T-helper 1 cell treated with Interleukin-12 subunit alpha and Interleukin-12 subunit beta and Interleukin-4 antibody, amounts not matched to agents 30 μg/mL and 1 μg/mL, for 36 hours (primary cell): ENCODE data around the gene RERE.
"Not testable (repeated sequence)": the region's sequence is repeated elsewhere in the genome, so short reads cannot be mapped to it uniquely, and the experiment has no call there.

Source experiments
- H3K27ac Mint-ChIP-seq: one replicate; pipeline ENCODE4 v1.8.0; 2021; ENCODE audit warnings: mild to moderate bottlenecking, mixed read lengths
- H3K27me3 Mint-ChIP-seq: one replicate; pipeline ENCODE4 v1.8.0; 2021; ENCODE audit warnings: low read depth, mixed read lengths
- H3K36me3 Mint-ChIP-seq: one replicate; pipeline ENCODE4 v1.8.0; 2021; ENCODE audit warnings: low read depth, mixed read lengths
- H3K4me1 Mint-ChIP-seq: one replicate; pipeline ENCODE4 v1.8.0; 2021; ENCODE audit warnings: low read depth, mixed read lengths
- H3K4me3 Mint-ChIP-seq: one replicate; pipeline ENCODE4 v1.8.0; 2021; ENCODE audit warnings: mild to moderate bottlenecking, moderate library complexity, mixed read lengths
- H3K9me3 Mint-ChIP-seq: one replicate; pipeline ENCODE4 v1.8.0; 2021; ENCODE audit warnings: mixed read lengths

The RERE gene

DNA sequence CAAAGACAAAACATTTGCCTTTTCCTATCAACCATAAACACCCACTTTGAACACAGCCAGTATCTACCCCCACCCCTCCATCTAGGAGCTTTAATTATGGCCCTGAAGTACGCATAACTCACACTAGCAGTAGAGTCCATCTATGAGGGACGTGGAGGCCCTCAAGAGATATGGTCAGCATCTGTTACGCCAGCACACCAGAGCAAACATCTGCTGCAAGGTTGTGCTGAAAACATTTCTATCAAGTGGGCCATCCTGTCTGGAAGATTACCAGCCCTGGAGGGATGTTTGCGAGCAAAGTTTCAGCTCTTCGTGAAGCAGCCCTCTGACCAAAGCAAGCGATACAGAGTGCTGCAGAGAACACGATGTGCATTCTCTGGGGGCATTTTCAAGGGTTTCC, 424.9 kb downstream of the RERE start:
- H3K27ac Mint-ChIP-seq, result no peak overlapping the region
- no peak overlapping the region for H3K4me3 Mint-ChIP-seq
- H3K36me3 Mint-ChIP-seq, result peaks cover 19% of the 10 kb centered on the region
- H3K27me3 Mint-ChIP-seq, result no peaks in the 10 kb centered on the region
- peaks cover 53% of the 10 kb centered on the region for H3K4me1 Mint-ChIP-seq
- no peaks in the 10 kb centered on the region for H3K9me3 Mint-ChIP-seq

DNA sequence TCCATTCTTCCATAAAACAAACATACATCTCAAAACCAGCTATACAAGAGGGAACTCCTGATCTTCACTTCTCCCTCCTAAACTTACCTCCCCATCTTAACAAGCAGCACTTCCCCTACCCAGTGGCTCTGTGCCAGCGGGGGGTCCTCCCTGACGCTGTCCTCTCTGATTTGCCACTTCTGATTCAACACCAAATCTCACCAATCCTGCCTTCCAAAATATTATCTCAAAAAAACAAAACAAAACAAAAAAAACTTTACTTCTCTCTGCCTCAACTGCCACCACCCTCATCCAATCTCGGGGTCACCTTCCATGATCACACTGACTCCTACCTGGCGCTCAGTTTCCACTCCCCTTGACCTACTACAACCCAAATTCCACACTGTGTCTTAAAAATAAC, 426.7 kb downstream of the RERE start:
- Mint-ChIP-seq H3K9me3 (no peaks in the 10 kb centered on the region), H3K27ac (no peak overlapping the region), H3K27me3 (no peaks in the 10 kb centered on the region), H3K4me1 (peaks cover 36% of the 10 kb centered on the region), H3K36me3 (peaks cover 24% of the 10 kb centered on the region), H3K4me3 (no peak overlapping the region)

DNA sequence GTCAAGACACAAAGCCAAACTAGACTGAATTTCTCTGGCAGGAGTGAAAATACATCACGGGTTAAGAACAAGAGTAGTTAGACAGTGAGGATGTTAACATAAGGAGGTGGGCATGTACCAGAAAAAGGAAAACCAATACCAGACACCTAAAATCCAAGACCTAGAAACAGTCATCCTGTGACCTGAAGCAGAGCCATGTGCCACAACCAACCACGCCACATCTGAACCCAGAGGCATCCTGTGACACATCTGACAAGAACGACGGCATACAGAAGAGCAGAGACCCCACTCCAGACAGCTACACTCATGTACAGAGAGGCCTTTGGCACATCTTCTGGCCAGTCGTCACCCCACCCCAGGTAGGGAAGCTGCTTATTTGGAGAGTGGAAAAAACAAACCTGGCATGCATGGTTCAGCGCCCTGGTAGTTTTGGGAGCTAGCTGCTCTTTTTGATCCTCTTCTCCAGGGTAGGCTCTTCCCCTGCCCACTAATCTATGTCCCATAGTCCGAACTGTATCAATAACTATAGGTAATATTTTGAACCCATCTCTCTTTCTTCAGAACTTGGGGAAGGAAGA, 427.4 kb downstream of the RERE start:
- Mint-ChIP-seq H3K4me1 (peaks cover 31% of the 10 kb centered on the region), H3K27me3 (no peaks in the 10 kb centered on the region), H3K27ac (no peak overlapping the region), H3K4me3 (no peak overlapping the region), H3K9me3 (no peaks in the 10 kb centered on the region), H3K36me3 (peaks cover 26% of the 10 kb centered on the region)

DNA sequence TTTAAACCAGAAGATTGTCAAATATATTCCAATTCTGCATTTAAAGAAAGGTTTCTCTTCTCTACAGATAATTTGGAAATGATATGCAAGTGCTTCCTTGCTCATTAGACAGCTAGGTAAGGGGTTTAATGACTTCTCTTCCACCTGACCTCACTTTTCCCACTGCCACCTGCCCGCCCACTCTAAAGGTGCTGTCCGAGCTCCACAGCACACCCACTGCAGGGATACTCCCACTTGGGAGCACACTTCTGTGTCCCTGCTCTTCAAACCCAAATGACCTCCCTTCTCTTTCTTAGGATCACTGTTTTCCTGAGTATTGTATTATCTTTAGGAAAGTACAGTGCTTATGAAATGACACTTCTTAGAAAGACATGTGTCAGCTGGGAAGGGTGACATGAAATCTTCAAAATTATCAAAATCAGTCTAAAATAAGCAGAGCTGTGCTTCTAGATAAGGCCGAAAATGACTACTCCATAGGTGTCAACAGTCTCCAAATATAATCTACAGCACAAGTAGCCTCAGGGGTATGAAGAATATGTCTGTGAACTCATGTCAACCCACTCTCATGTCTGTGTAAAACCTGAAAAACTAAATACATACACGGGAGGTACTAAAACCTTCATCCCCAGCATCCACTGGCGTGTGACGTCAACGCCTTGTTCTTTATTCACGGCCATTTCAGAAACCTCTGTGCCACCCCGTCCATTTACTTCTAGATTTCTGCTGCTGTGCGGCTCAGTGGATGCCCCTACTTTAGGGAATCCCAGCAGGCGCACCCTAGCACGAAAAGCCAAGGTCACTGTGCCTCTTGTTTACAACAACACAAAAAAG, 428.5 kb downstream of the RERE start:
- H3K27ac Mint-ChIP-seq, result no peak overlapping the region
- peaks cover 27% of the 10 kb centered on the region for H3K36me3 Mint-ChIP-seq
- H3K4me1 Mint-ChIP-seq, result peaks cover 27% of the 10 kb centered on the region
- no peaks in the 10 kb centered on the region for H3K27me3 Mint-ChIP-seq
- no peaks in the 10 kb centered on the region for H3K9me3 Mint-ChIP-seq
- no peak overlapping the region for H3K4me3 Mint-ChIP-seq

DNA sequence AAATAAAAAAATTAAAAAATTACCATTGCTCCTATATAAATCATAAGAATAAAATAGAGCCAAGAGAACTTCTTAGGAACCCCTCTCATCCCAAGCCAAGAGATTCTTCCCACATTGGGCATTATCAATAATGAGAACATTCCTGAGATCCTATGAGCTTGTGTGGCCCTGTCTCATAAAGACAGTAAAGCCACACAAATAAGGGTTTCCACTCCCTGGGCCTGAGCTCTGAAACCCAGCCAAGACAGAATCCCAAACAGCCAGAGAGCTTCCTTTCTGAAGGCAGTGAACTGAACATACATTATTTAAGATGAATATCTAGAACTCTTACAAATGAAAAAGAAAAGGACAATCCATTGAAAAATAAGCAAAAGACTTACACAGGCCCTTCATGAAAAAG, 431.2 kb downstream of the RERE start:
- no peak overlapping the region for H3K27ac Mint-ChIP-seq
- H3K36me3 Mint-ChIP-seq, result peaks cover 28% of the 10 kb centered on the region
- H3K4me3 Mint-ChIP-seq, result no peak overlapping the region
- H3K27me3 Mint-ChIP-seq, result no peaks in the 10 kb centered on the region
- no peaks in the 10 kb centered on the region for H3K9me3 Mint-ChIP-seq
- H3K4me1 Mint-ChIP-seq, result peaks cover 35% of the 10 kb centered on the region

DNA sequence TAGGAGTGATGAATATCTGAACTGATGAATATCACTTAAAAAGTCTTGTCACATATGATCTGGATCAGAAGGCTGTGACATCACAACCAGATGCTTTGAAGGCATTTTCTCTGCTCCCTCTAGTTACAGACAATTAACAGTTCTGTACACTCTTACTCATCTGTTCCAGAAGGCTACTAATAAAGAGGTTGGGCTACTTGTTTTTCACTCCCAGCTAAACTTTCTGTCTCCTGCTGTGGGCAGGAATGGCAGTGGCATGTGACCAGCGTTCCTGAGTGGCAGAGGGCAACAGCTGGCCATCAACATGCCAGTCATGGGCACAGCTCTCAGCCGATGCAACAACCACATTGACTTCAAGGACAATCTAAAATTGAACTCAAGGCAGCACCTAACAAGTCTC, 432.9 kb downstream of the RERE start:
- Mint-ChIP-seq H3K4me1 (peaks cover 25% of the 10 kb centered on the region), H3K9me3 (no peaks in the 10 kb centered on the region), H3K27ac (no peak overlapping the region), H3K27me3 (no peaks in the 10 kb centered on the region), H3K36me3 (peaks cover 23% of the 10 kb centered on the region), H3K4me3 (no peak overlapping the region)

DNA sequence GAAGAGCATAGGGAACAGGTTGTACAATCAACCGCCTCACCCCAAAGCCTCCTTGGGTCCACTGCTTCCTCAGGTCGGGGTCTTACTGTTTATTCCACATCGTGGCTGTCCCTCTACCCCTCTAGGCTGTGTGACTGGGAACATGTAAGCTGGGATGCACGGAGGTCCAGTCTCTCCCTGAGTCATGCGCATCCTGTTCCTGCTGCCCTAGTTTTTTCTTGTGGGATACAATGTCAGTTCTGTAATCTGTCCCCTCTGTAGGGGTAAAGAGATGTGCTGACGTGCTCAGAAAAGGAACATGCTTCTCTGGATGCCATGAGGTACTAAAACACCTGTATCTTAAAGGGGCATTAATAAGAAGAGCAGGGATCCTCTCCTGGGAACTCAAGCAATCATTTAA, 433.4 kb downstream of the RERE start:
- peaks cover 23% of the 10 kb centered on the region for H3K36me3 Mint-ChIP-seq
- no peak overlapping the region for H3K4me3 Mint-ChIP-seq
- no peaks in the 10 kb centered on the region for H3K9me3 Mint-ChIP-seq
- no peaks in the 10 kb centered on the region for H3K27me3 Mint-ChIP-seq
- peaks cover 25% of the 10 kb centered on the region for H3K4me1 Mint-ChIP-seq
- no peak overlapping the region for H3K27ac Mint-ChIP-seq

DNA sequence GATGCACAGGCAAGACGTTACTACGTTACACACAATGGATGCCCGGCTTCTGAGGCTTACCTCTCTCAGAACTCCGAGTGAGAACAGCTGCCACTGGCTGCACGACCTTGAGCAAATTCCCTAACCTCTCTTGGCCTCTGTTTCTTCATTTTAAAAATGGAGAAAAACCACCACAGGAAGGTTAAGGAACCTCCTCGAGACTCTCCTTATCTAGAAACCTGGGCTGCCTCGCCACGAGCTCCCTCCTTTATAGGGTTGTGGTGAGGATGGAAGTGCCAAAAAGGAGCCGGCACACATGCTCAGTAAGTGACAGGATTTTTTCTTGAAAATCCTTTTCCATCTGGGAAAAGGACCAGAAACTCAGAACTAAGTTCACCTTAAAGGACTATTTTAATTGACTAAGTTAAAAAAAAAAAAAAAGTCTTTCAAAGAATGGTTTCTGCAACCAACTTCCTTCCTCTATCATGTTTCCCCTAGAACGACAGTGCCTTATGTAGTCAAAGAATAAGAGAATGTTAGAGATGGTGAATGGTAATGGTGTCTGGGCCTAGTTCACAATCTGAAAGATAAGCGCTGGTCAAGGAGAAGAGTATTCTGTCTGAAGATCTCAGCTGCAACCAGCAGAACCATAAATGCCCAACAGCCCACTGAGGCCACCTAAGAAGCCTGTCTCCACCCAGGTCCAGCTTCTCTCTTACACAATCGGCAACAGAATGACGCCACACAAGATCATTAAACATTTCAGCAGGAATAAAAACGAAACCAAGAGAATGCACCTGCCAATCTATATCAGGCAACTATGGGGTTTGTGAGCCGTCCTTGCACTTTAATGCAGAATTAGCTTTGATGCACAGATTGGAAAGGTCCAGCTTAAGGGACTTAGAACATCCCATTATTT, 434.6 kb downstream of the RERE start:
- Mint-ChIP-seq H3K36me3 (peaks cover 21% of the 10 kb centered on the region), H3K27ac (peak overlapping the region; percentile 78), H3K4me3 (peak overlapping the region; percentile 12), H3K27me3 (no peaks in the 10 kb centered on the region), H3K4me1 (peaks cover 24% of the 10 kb centered on the region), H3K9me3 (no peaks in the 10 kb centered on the region)

DNA sequence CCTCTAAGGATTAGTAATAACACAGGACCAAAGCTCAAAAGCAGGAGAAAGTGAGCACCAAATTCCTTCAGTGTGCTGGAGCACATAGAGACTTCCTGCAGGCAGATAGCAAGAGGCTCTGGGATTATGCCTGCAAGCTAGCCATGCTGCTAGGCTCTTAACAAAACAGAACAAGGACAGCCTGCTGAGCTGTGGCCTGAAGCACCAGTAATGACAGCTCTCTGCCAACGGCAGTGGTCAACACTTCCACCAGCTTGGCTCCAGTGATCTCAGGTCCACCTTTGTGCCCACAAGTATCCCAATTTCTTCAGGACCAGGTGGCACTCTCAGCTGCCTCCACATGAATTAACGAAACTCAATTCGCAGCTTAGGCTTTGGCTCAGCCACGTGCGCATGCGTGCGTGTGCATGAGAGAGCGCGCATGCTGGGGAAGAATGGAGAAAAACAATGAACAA, 435.4 kb downstream of the RERE start:
- Mint-ChIP-seq H3K9me3 (no peaks in the 10 kb centered on the region), H3K4me3 (no peak overlapping the region), H3K27me3 (no peaks in the 10 kb centered on the region), H3K36me3 (peaks cover 18% of the 10 kb centered on the region), H3K27ac (no peak overlapping the region), H3K4me1 (peaks cover 25% of the 10 kb centered on the region)

DNA sequence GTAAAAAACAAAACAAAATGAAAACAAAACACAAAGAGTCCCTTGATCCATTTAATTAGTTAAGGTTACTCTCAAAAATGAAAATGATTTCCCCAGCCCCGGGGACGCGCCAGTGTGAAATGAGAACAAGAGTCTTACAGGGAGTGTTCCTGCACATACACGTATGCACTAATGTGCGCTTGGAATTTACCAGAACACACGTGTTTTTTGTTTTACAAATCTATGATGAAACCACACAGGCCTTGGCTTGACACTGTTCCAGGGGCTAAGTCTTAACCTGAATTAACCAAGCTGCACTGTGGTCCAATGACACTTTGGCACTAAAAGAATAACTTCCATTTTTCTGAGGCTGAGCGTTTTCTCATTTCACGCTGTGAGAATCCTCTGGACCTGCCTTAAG, 435.8 kb downstream of the RERE start:
- Mint-ChIP-seq H3K4me3 (no peak overlapping the region), H3K36me3 (peaks cover 18% of the 10 kb centered on the region), H3K9me3 (no peaks in the 10 kb centered on the region), H3K4me1 (peaks cover 25% of the 10 kb centered on the region), H3K27ac (no peak overlapping the region), H3K27me3 (no peaks in the 10 kb centered on the region)

DNA sequence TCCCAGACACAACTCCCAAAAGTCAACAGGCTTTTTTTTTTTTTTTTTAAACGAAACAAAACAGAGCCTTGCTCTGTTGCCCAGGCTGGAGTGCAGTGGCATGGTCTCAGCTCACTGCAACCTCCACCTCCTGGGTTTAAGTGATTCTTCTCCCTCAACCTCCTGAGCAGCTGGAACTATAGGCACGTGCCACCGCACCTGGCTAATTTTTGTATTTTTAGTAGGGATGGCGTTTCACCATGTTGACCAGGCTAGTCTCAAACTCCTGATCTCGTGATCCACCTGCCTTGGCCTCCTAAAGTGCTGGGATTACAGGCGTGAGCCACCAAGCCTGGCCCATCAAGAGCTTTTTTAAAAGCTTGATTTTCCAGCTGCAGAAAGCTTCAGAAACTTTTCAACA, 437.1 kb downstream of the RERE start:
- not testable (repeated sequence) for H3K27me3 Mint-ChIP-seq, H3K9me3 Mint-ChIP-seq, H3K4me3 Mint-ChIP-seq, H3K27ac Mint-ChIP-seq
- Mint-ChIP-seq H3K4me1 (peaks cover 32% of the 10 kb centered on the region), H3K36me3 (peaks cover 15% of the 10 kb centered on the region)

DNA sequence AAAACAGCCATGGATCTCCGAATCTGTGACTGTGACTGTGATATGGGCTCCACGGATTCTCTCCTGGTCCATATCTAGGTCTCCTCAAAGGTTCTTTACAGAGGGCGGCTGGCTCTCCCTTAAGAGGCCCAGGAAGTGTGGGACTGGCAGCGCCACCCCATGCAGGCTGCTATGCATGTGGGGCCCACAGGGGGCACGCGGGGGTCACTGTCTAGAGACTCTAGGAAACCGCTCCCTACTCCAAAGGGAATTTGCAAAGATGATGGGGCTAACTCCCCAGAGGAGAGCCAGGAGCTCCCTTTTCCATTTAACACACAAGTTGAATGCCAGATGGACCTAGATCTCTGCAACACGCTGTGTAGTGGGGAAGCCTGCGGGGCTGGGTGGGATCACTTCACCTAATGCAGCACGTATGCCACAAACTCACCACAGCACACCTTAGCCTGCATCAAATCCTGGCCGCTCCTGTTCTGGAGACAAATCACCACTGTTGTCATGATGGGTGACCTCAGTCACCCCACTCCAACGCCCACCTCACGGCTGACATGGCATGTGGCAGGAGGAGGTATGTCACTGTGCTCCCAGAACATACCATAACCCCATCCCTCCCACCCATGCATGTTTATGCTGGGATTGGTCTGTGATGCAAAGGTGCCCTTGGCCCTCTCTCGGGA, 437.8 kb downstream of the RERE start:
- peaks cover 14% of the 10 kb centered on the region for H3K36me3 Mint-ChIP-seq
- no peaks in the 10 kb centered on the region for H3K9me3 Mint-ChIP-seq
- H3K4me1 Mint-ChIP-seq, result peaks cover 30% of the 10 kb centered on the region
- no peak overlapping the region for H3K4me3 Mint-ChIP-seq
- H3K27ac Mint-ChIP-seq, result no peak overlapping the region
- no peaks in the 10 kb centered on the region for H3K27me3 Mint-ChIP-seq

DNA sequence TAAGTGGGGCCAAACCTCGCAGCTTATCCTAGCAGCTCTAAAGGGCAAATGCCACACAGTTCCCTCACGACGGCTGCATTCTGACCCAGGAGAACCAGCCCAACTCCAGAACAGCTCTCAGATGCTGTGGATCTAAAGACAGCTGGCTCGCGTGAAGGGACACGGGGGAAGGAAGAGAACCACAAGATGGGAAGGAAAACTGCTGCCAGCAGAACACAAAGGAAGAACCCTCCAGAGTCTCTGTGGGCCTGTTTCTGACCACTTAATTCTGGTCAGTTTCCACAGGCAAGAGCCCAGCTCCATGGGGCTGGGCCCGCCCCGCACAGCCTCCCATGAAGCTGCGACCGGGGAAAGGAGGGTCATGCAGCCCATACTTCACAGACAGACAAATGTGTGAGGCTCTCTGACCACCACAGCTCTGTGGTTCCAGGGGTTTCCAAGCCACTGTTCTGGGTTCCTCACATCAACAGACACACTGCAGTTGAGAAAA, 438.4 kb downstream of the RERE start:
- no peak overlapping the region for H3K4me3 Mint-ChIP-seq
- no peaks in the 10 kb centered on the region for H3K9me3 Mint-ChIP-seq
- no peaks in the 10 kb centered on the region for H3K27me3 Mint-ChIP-seq
- peak overlapping the region; percentile 31 for H3K27ac Mint-ChIP-seq
- H3K36me3 Mint-ChIP-seq, result peaks cover 11% of the 10 kb centered on the region
- H3K4me1 Mint-ChIP-seq, result peaks cover 30% of the 10 kb centered on the region

DNA sequence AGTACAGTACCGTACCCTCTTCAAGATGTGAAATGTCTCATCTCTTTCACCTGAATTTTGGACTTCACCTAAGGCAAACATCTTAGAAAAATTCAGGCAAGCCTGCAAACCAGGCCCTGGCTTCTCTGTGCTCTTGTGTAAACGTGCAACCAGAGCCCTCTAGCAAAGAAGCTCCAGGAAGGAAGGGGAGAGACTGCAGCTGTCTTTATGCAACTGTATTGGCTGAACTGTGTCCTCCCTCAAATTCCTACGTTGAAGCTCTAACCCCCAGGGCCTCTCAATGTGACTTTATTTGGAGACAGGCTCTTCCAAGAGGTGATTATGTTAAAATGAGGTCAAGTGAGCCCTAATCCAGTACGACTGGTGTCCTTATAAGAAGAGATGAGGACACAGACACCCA, 439.3 kb downstream of the RERE start:
- Mint-ChIP-seq H3K36me3 (peaks cover 9% of the 10 kb centered on the region), H3K4me3 (no peak overlapping the region), H3K27me3 (no peaks in the 10 kb centered on the region), H3K9me3 (no peaks in the 10 kb centered on the region), H3K4me1 (peaks cover 27% of the 10 kb centered on the region), H3K27ac (no peak overlapping the region)
